22Rv1 (cell line): ENCODE data around the gene IGF1.

Experiments used
- H3K27ac ChIP-seq: fragments of 450-650 bp; 2 replicates; pipeline ENCODE4 v1.5.1; 2017
- ZFX ChIP-seq: fragments of 450-650 bp; IDR thresholded peaks from 2 replicates; pipeline ENCODE4 v1.6.1; 2017; ENCODE audit warnings: antibody characterized with exemption, borderline replicate concordance
- TF ChIP-seq, protein P1 (sequence below): fragments of 450-650 bp; IDR thresholded peaks from 2 replicates; pipeline ENCODE4 v1.5.1; 2017; ENCODE audit warnings: mild to moderate bottlenecking

Gene IGF1

DNA sequence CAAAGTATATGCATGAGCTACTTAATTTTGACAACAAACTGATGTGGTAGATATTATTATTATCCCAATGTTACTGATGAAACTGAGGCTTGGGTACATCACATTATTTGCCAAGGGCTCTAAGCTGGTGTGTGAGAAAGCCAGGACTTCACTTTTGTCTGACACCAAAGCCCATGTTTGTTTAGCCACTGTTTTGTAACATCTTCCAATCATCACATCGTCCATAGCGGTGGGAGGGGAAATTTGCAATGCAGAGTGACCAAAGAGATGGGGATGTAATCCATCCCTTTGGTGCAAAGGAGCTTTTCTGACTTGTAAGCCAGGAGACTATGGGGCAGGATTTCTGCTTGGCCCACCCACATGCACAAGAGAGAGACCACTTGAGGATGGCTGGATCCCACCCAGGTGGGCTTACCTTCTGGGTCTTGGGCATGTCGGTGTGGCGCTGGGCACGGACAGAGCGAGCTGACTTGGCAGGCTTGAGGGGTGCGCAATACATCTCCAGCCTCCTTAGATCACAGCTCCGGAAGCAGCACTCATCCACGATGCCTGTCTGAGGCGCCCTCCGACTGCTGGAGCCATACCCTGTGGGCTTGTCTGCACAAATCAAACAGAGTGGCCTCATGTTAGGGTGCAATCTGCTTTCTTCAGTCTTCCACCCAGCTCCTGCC, 61.1 kb downstream of the IGF1 start:
- TF ChIP-seq, protein P1, sequence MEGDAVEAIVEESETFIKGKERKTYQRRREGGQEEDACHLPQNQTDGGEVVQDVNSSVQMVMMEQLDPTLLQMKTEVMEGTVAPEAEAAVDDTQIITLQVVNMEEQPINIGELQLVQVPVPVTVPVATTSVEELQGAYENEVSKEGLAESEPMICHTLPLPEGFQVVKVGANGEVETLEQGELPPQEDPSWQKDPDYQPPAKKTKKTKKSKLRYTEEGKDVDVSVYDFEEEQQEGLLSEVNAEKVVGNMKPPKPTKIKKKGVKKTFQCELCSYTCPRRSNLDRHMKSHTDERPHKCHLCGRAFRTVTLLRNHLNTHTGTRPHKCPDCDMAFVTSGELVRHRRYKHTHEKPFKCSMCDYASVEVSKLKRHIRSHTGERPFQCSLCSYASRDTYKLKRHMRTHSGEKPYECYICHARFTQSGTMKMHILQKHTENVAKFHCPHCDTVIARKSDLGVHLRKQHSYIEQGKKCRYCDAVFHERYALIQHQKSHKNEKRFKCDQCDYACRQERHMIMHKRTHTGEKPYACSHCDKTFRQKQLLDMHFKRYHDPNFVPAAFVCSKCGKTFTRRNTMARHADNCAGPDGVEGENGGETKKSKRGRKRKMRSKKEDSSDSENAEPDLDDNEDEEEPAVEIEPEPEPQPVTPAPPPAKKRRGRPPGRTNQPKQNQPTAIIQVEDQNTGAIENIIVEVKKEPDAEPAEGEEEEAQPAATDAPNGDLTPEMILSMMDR = no peak
- no peak for TF ChIP-seq ZFX
- no peak overlapping the region for H3K27ac ChIP-seq

DNA sequence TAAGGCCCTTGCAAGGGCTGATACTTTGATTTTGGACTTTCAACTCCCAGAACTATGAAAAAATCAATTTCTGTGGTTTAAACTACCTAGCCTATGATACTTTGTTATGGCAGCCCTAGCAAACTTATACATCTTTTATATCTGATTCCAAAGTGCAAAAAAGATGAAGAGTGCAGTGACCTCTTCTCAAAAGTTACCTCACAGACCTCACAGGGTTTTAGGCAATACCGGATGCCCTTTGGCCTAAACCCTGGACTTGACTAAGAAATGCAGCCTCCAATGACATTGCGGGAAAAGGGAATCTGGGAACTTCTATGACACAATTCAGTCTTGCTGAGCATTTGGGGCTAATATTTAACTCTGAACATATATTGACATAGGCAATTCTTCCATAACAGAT, 63.3 kb downstream of the IGF1 start:
- TF ChIP-seq, protein P1 = no peak
- no peak for TF ChIP-seq ZFX
- no peak overlapping the region for H3K27ac ChIP-seq

DNA sequence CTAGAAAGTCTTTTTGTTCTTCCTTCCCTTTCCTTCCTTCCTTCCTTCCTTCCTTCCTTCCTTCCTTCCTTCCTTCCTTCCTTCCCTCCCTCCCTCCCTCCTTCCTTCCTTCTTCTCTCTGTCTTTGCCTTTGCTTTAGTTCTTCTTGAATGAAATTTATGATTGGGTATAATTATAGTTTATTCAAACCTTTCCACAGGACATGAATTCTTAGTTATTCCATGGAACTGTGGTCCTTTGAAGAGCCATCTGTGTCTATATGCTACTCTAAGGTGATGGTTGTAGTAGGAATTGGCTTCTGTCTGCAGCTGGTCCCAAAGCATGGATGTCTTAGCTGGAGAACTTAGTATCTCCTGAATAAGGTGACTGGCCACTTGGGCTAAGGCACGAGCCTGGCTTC, 64.8 kb downstream of the IGF1 start:
- H3K27ac ChIP-seq = no peak overlapping the region
- TF ChIP-seq ZFX = no peak
- TF ChIP-seq, protein P1 = no peak

DNA sequence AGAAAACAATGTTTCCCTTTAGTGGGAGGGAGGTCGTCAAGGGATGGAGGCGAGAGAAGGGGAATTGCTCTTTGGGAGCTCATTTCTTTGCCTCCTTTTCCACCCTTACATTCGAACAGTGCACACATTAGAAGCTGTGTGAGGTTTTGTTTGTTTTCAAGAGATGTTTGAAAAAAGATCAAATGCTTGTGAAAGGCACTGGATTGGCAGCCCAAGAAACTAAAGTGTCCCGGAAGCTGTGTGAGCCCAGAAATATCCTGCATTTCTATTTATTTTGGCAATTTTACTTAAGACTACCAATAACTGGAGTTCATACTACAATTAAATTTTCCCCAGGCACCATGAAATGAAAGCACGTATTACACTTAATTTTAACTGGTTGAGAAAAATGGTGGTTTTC, 67.0 kb downstream of the IGF1 start:
- H3K27ac ChIP-seq = no peak overlapping the region
- TF ChIP-seq ZFX = no peak
- TF ChIP-seq, protein P1 = no peak

DNA sequence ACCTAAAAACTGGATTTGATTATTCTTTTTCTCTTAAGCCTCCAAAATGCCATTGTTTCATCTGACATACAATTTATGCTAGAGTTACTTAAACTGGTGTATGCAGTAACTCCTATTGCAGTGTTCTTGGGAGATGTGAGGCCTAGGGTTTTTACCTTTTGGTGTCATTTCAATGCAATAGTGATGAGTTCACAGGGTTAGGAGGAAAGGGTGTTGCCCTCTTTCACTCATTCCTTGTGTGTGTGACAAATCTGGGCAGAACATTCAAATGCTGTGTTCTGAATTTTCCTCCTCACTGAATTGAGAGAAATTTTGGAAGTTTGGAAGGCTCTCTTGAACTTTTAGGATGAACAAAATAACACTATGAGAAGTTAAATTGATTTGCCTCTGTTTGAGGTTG, 69.9 kb downstream of the IGF1 start:
- TF ChIP-seq, protein P1 = no peak
- TF ChIP-seq ZFX = no peak
- H3K27ac ChIP-seq = no peak overlapping the region

DNA sequence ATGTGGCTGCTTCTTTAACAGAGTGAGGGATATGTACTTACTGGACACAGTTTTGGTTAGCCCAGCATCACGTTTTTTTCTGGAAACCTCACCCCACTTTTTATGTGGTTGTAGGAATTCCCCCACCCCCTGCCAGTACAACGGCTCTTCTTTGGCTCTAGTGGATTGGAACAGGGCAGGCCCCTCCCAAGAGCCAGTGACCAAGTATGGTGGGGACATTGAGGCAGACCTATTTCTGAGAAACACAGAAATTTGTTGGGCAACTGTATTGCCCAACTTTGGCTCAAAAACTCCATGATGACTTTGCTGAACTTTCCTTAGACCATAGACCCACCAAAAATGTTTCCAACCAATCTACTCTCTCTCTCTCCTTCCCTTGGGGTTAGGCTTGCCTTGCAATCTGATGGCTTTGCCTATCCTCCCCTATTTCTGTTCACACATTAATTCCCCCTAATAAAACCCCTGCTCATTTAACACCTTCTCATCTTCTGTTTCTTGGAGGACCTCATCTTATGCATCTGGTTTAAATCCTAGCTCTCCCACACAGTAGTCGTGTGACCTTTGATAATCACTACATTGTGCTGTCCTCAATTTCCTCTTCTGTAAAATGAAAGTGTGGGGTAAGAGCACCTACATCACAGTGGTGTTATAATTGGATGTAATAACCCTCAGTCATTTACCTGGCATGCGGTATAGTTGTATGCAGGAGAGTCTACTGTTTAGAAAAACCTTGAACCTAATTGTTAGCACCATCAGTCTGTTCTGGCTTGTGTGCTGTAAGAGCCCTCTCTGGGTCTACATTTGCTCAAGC, 71.7 kb downstream of the IGF1 start:
- no peak for TF ChIP-seq ZFX
- TF ChIP-seq, protein P1 = no peak
- H3K27ac ChIP-seq = no peak overlapping the region
